OCI-LY1 (cell line): ENCODE data around the gene MCCC2.

Source experiments
- CTCF ChIP-seq: fragments of 200-600 bp; sonication (generic), shearing (Covaris generic); IDR thresholded peaks from 2 replicates; pipeline ENCODE4 v1.5.1; 2017; ENCODE audit warnings: mild to moderate bottlenecking, antibody characterized with exemption, low read length, moderate library complexity, mixed read lengths
- EZH2 ChIP-seq: fragments of 200-600 bp; sonication (generic), shearing (Covaris generic); IDR thresholded peaks from 2 replicates; pipeline ENCODE4 v1.8.0; 2017; ENCODE audit warnings: borderline replicate concordance, mixed run types, mild to moderate bottlenecking, antibody characterized with exemption, low read length, moderate library complexity, mixed read lengths

DNA sequence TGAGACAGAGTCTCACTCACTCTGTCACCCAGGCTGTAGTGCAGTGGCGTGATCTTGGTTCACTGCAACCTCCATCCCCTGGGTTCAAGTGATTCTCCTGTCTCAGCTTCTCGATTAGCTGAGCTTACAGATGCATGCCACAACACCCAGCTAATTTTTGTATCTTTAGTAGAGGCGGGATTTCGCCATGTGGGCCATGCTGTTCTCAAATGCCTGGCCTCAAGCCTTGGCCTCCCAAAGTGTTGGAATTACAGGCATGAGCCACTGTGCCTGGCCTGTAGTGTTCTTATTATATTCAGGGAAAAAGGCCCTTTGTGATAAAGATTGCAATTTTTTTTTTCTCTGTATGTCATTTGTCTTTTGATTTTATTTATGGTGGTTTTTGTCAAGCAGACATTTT lies 24.0 kb upstream of the MCCC2 start:
- TF ChIP-seq CTCF = no peak
- TF ChIP-seq EZH2 = no peak
